ENCODE measurements around the gene LHX1.

LHX1 gene

GRCh38 chr17:36980280-36980761, 43.0 kb downstream of the LHX1 start:
- no peak overlapping the region for H3K4me3 ChIP-seq (replicated peaks; ENCODE audit: low read depth, low read length)
- no peak for TF ChIP-seq CTCF (IDR thresholded peaks at IDR 0.05; ENCODE audit: low read length, missing control alignments)
- DNase-seq (ENCODE audit: low read depth): peak; percentile 60

- H3K4me3 ChIP-seq (replicated peaks; ENCODE audit: low read depth, low read length): no peak overlapping the region
- no peak for TF ChIP-seq CTCF (IDR thresholded peaks at IDR 0.05; ENCODE audit: low read length, missing control alignments)
Observed at GRCh38 chr17:36983618-36984017, 46.3 kb downstream of the LHX1 start.

GRCh38 chr17:36989173-36989572, 51.9 kb downstream of the LHX1 start:
- no peak for TF ChIP-seq CTCF (IDR thresholded peaks at IDR 0.05; ENCODE audit: low read length, missing control alignments)
- H3K4me3 ChIP-seq (replicated peaks; ENCODE audit: low read depth, low read length): no peak overlapping the region
- DNase-seq (ENCODE audit: low read depth): no peak

More at GRCh38 chr17:36983618-36984017, 46.3 kb downstream of the LHX1 start:
- no peak for DNase-seq (ENCODE audit: low read depth)

- no peak for DNase-seq (ENCODE audit: low read depth)
- H3K4me3 ChIP-seq (replicated peaks; ENCODE audit: low read depth, low read length): no peak overlapping the region
- TF ChIP-seq CTCF (IDR thresholded peaks at IDR 0.05; ENCODE audit: low read length, missing control alignments): no peak
Observed at GRCh38 chr17:36992701-36993100, 55.4 kb downstream of the LHX1 start.

GRCh38 chr17:36993227-36993626, 56.0 kb downstream of the LHX1 start:
- DNase-seq (ENCODE audit: low read depth): no peak
- no peak overlapping the region for H3K4me3 ChIP-seq (replicated peaks; ENCODE audit: low read depth, low read length)
- TF ChIP-seq CTCF (IDR thresholded peaks at IDR 0.05; ENCODE audit: low read length, missing control alignments): no peak
